HG03108 (cell line): ENCODE data around the gene WNT6.

ENCODE experiments used
- ATAC-seq: cut with Tn5 transposase; IDR thresholded peaks from one replicate; pipeline ENCODE4 v1.9.1; 2021; ENCODE audit warnings: moderate library complexity; ENCODE audit not compliant: unreplicated experiment

WNT6 gene

GRCh38 chr2:218891275-218892135 is 31.9 kb downstream of the WNT6 start:
- no peak for ATAC-seq

GRCh38 chr2:218892693-218893348 is 33.2 kb downstream of the WNT6 start:
- ATAC-seq: peak; percentile 46

- no peak for ATAC-seq
Measured at GRCh38 chr2:218893349-218894150, 33.9 kb downstream of the WNT6 start.

GRCh38 chr2:218894151-218894879 is 34.7 kb downstream of the WNT6 start:
- no peak for ATAC-seq

GRCh38 chr2:218894880-218895157 is 35.2 kb downstream of the WNT6 start:
- no peak for ATAC-seq

- ATAC-seq: no peak
Measured at GRCh38 chr2:218895326-218895725, 35.7 kb downstream of the WNT6 start.

GRCh38 chr2:218895759-218896500 is 36.3 kb downstream of the WNT6 start:
- ATAC-seq: peak; percentile 12

GRCh38 chr2:218896501-218897393 is 37.1 kb downstream of the WNT6 start:
- peak; percentile 49 for ATAC-seq

- ATAC-seq: no peak
Measured at GRCh38 chr2:218897394-218898108, 37.9 kb downstream of the WNT6 start.

- ATAC-seq: peak; percentile 28
Measured at GRCh38 chr2:218898109-218898878, 38.7 kb downstream of the WNT6 start.

GRCh38 chr2:218899147-218899546 is 39.5 kb downstream of the WNT6 start:
- no peak for ATAC-seq

GRCh38 chr2:218902427-218902826 is 42.8 kb downstream of the WNT6 start:
- ATAC-seq: no peak

- no peak for ATAC-seq
Measured at GRCh38 chr2:218904176-218904575, 44.6 kb downstream of the WNT6 start.

GRCh38 chr2:218908721-218909619 is 49.4 kb downstream of the WNT6 start:
- peak; percentile 88 for ATAC-seq

- no peak for ATAC-seq
Measured at GRCh38 chr2:218910741-218911140, 51.1 kb downstream of the WNT6 start.

GRCh38 chr2:218920504-218920903 is 60.9 kb downstream of the WNT6 start:
- no peak for ATAC-seq
